ENCODE data around the gene FGFR2.
A peak's percentile ranks its signal among the peaks of the same experiment; 100 is the strongest.
"Not testable (repeated sequence)": the region's sequence is repeated elsewhere in the genome, so short reads cannot be mapped to it uniquely, and the experiment has no call there.

The FGFR2 gene

GRCh38 chr10:121520526-121520925 lies 77.7 kb downstream of the FGFR2 start:
- not testable (repeated sequence) for DNase-seq

GRCh38 chr10:121519901-121520493 lies 78.2 kb downstream of the FGFR2 start:
- no peak for DNase-seq

- DNase-seq = no peak
Measured at GRCh38 chr10:121519411-121519810, 78.8 kb downstream of the FGFR2 start.

GRCh38 chr10:121518333-121518732 lies 79.9 kb downstream of the FGFR2 start:
- DNase-seq = no peak

- DNase-seq = no peak
Measured at GRCh38 chr10:121516093-121516865, 82.0 kb downstream of the FGFR2 start.

GRCh38 chr10:121514141-121514865 lies 83.9 kb downstream of the FGFR2 start:
- DNase-seq = no peak

GRCh38 chr10:121511943-121512342 lies 86.3 kb downstream of the FGFR2 start:
- no peak for DNase-seq

GRCh38 chr10:121511460-121511859 lies 86.8 kb downstream of the FGFR2 start:
- DNase-seq = no peak

GRCh38 chr10:121510201-121510771 lies 88.0 kb downstream of the FGFR2 start:
- DNase-seq = no peak

- no peak for DNase-seq
Measured at GRCh38 chr10:121509796-121510195, 88.4 kb downstream of the FGFR2 start.

- DNase-seq = no peak
Measured at GRCh38 chr10:121509112-121509511, 89.1 kb downstream of the FGFR2 start.

GRCh38 chr10:121503587-121504051 lies 94.6 kb downstream of the FGFR2 start:
- no peak for DNase-seq

GRCh38 chr10:121501796-121502195 lies 96.4 kb downstream of the FGFR2 start:
- DNase-seq = no peak

- DNase-seq = no peak
Measured at GRCh38 chr10:121500701-121501332, 97.4 kb downstream of the FGFR2 start.

- peak; percentile 69 for DNase-seq
Measured at GRCh38 chr10:121497513-121498470, 100.5 kb downstream of the FGFR2 start.

- no peak for DNase-seq
Measured at GRCh38 chr10:121495719-121496118, 102.5 kb downstream of the FGFR2 start.

- DNase-seq = no peak
Measured at GRCh38 chr10:121494296-121494695, 103.9 kb downstream of the FGFR2 start.

GRCh38 chr10:121493521-121493920 lies 104.7 kb downstream of the FGFR2 start:
- DNase-seq = no peak

- DNase-seq = no peak
Measured at GRCh38 chr10:121490871-121491519, 107.2 kb downstream of the FGFR2 start.

- no peak for DNase-seq
Measured at GRCh38 chr10:121485436-121486139, 112.7 kb downstream of the FGFR2 start.

GRCh38 chr10:121484816-121485215 lies 113.4 kb downstream of the FGFR2 start:
- DNase-seq = no peak
